Ovary (tissue), 9 donors: Measurements from ENCODE around the gene SEMA4D. TPM values are rescaled to one million over a fixed set of nuclear protein-coding genes. Genes with fewer than 3 reads are reported as not detected.

Experiments
- DNase-seq, 5 donors: peaks; one replicate each; pipeline ENCODE4 v3.0.0-alpha.2; 2019 to 2020
- H3K27ac ChIP-seq, 2 donors: fragments of 200-600 bp; one replicate each; pipeline versions ENCODE4 v1.5.1 to v1.8.0; 2019 to 2022
- H3K27me3 ChIP-seq: fragments of 200-600 bp; one replicate; pipeline ENCODE4 v1.8.0; 2022
- H3K36me3 ChIP-seq: fragments of 200-600 bp; sonication (generic); one replicate; pipeline ENCODE4 v1.5.1; 2019
- H3K4me1 ChIP-seq: one replicate; pipeline ENCODE4 v1.8.1; 2013; ENCODE audit warnings: mild to moderate bottlenecking, moderate library complexity; ENCODE audit not compliant: insufficient read depth
- H3K4me3 ChIP-seq: fragments of 200-600 bp; sonication (generic); one replicate; pipeline ENCODE4 v1.5.1; 2017
- H3K9me3 ChIP-seq, 2 donors: fragments of 200-600 bp in 1 of 2; sonication (generic) in 1 of 2; one replicate each; pipeline versions ENCODE4 v1.5.1 to v1.8.1; 2013 to 2019; ENCODE audit warnings: mild to moderate bottlenecking in 1 of 2, moderate library complexity in 1 of 2
- EP300 ChIP-seq: sonication (generic); formaldehyde crosslinking; IDR thresholded peaks from one replicate; pipeline ENCODE4 v1.6.1; 2017; ENCODE audit warnings: antibody characterized with exemption
- POLR2A ChIP-seq: fragments of 450-650 bp; IDR thresholded peaks from one replicate; pipeline ENCODE4 v1.6.1; 2017; ENCODE audit warnings: antibody characterized with exemption, mild to moderate bottlenecking, moderate library complexity
- WGBS, 3 donors: extraction: QIAGEN DNeasy Blood & Tissue Kit in 1 of 3; methylation state at CpG; one replicate each; pipeline versions ENCODE4 v1.1.5 to v1.1.7; 2013 to 2017; 5-methylcytosine and 5-hydroxymethylcytosine counted together
- intact Hi-C, 4 donors: fragments of 100-400 bp; cut with DNase I; formaldehyde crosslinking; loops; one replicate each; pipeline versions ENCODE4 v1.11.0 to v1.15.1; 2022 to 2023
- polyA plus RNA-seq, 2 donors: library from polyadenylated mRNA; stranded (reverse); fragments of 200-250 nt in 1 of 2; fragments of 350-450 nt in 1 of 2; fragmentation: Illumina TruSeq in 1 of 2; extraction: RNeasy Lipid Tissue Mini Kit (QIAGEN cat#74804) in 1 of 2; gene quantifications; one replicate each; pipeline ENCODE4 v1.2.3, GENCODE V29; 2013 to 2014
- total RNA-seq, 7 donors: library from RNA; depleted of rRNA in 2 of 7; stranded (reverse); fragments of >200 nt in 2 of 7; fragmentation: NEBNext Ultra II Directional in 3 of 7; extraction: Animal tissue kit (Norgen Biotek cat#: 25700) in 3 of 7; gene quantifications; one replicate each; pipeline versions ENCODE4 v1.1.0 to v1.2.4, GENCODE V29; 2016 to 2023
- TF ChIP-seq, protein P1 (sequence below), 3 donors: fragments of 450-650 bp in 2 of 3; fragments of 200-600 bp in 1 of 3; IDR thresholded peaks; one replicate each; pipeline versions ENCODE4 v1.5.1 to v1.8.0; 2016 to 2022; ENCODE audit warnings: antibody characterized with exemption in 3 of 3, mild to moderate bottlenecking in 1 of 3
- donor health status: DM: no; HTN: no; CAD: no; lungs with moderate emphysema.
- donor health status: DM: no; HTN: no; CAD: no.
- donor health status: Bipolar disorder and iron deficiency.
- donor health status: DM: yes; HTN: yes; CAD: no.
- donor health status: DM: no; HTN: no; CAD: no.
- donor health status: DM: yes; HTN: yes; CAD: no.

SEMA4D gene
- total and polyA plus RNA-seq, 9 donors, result 6.0 to 27.2 (median 16.7) TPM

GRCh38 chr9:89353989-89354388 is 143.9 kb downstream of the SEMA4D start:
- peaks cover 6% of the 10 kb centered on the region for H3K4me1 ChIP-seq
- intact Hi-C loops, result no loop called here
- DNase-seq, result no peak
- WGBS, 3 donors, result 41 to 66% (median 56%) methylated on average over 3 of the region's 3 CpGs
- no peaks in the 10 kb centered on the region for H3K36me3 ChIP-seq
- no peak overlapping the region for H3K27ac ChIP-seq
- H3K27me3 ChIP-seq, result no peaks in the 10 kb centered on the region
- H3K4me3 ChIP-seq, result no peak overlapping the region
- TF ChIP-seq, protein P1, sequence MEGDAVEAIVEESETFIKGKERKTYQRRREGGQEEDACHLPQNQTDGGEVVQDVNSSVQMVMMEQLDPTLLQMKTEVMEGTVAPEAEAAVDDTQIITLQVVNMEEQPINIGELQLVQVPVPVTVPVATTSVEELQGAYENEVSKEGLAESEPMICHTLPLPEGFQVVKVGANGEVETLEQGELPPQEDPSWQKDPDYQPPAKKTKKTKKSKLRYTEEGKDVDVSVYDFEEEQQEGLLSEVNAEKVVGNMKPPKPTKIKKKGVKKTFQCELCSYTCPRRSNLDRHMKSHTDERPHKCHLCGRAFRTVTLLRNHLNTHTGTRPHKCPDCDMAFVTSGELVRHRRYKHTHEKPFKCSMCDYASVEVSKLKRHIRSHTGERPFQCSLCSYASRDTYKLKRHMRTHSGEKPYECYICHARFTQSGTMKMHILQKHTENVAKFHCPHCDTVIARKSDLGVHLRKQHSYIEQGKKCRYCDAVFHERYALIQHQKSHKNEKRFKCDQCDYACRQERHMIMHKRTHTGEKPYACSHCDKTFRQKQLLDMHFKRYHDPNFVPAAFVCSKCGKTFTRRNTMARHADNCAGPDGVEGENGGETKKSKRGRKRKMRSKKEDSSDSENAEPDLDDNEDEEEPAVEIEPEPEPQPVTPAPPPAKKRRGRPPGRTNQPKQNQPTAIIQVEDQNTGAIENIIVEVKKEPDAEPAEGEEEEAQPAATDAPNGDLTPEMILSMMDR (IDR thresholded peaks at IDR 0.05), result no peak
- TF ChIP-seq POLR2A (no peak), EP300 (no peak)
- no peaks in the 10 kb centered on the region for H3K9me3 ChIP-seq

- no peak overlapping the region for H3K27ac ChIP-seq
- TF ChIP-seq, protein P1 (IDR thresholded peaks at IDR 0.05), result no peak
- no peak for TF ChIP-seq EP300
- no peak for TF ChIP-seq POLR2A
- peaks cover 6% of the 10 kb centered on the region for H3K4me1 ChIP-seq
- no peaks in the 10 kb centered on the region for H3K9me3 ChIP-seq
- no peaks in the 10 kb centered on the region for H3K27me3 ChIP-seq
- DNase-seq, result no peak
- 72 to 84% (median 80%) methylated on average over 8 of the region's 8 CpGs for WGBS, 3 donors
- H3K4me3 ChIP-seq, result no peak overlapping the region
- intact Hi-C loops, result no loop called here
- no peaks in the 10 kb centered on the region for H3K36me3 ChIP-seq
These were observed 144.9 kb downstream of the SEMA4D start for GRCh38 chr9:89352874-89353649.

GRCh38 chr9:89352451-89352850 is 145.5 kb downstream of the SEMA4D start:
- H3K27me3 ChIP-seq, result no peaks in the 10 kb centered on the region
- 25 to 37% (median 30%) methylated on average over 3 of the region's 3 CpGs for WGBS, 3 donors
- H3K9me3 ChIP-seq, result no peaks in the 10 kb centered on the region
- TF ChIP-seq, protein P1 (IDR thresholded peaks at IDR 0.05), result no peak
- no peak for TF ChIP-seq EP300
- no peak for TF ChIP-seq POLR2A
- intact Hi-C loops, result no loop called here
- peaks cover 6% of the 10 kb centered on the region for H3K4me1 ChIP-seq
- DNase-seq, result no peak
- H3K36me3 ChIP-seq, result no peaks in the 10 kb centered on the region
- no peak overlapping the region for H3K4me3 ChIP-seq
- H3K27ac ChIP-seq, result no peak overlapping the region

DNA sequence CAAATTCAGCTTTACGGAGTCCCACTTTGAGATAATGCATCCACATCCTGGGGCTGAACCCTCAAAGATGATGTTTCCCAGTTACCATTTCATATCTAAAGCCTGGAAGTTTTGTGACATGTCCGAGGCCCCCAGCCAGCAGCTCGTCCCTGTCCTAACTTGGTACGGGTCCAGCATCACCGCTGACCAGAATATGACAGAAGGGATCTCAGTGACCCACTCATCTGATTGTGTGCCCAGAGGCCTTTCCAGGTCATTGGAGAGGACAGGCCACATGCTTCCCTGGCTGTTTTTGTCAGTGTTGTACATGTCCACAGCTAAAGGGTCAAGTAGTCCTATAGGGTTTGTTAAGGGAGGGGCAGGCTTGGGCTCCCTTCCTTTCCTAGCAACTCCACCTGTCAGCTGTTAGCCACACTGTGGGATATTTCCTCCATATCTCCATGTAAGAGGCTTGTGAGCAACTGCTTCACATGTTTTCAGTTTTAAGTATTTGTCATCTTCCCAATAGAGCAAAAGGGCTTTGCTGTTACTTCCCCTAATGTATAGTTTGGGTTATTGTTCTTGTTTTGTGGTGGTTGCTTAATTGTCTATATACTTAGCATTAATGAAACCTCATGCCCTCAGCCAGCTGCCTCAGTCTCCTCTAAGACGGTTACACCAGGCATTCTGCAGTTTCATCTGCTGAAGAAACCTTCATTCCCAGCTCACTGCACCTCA is 146.2 kb downstream of the SEMA4D start:
- TF ChIP-seq, protein P1 (IDR thresholded peaks at IDR 0.05), result no peak
- no peak for TF ChIP-seq EP300
- TF ChIP-seq POLR2A, result no peak
- H3K27ac ChIP-seq, result no peak overlapping the region
- no peak for DNase-seq
- no peak overlapping the region for H3K4me3 ChIP-seq
- intact Hi-C loops, result no loop called here
- peaks cover 6% of the 10 kb centered on the region for H3K4me1 ChIP-seq
- H3K27me3 ChIP-seq, result no peaks in the 10 kb centered on the region
- H3K9me3 ChIP-seq, result no peaks in the 10 kb centered on the region
- H3K36me3 ChIP-seq, result no peaks in the 10 kb centered on the region
- 98 to 99% (median 98%) methylated on average over 6 of the region's 6 CpGs for WGBS, 3 donors
